Uterus (tissue), 2 donors: ENCODE results near the gene ARSA.
"Not testable (repeated sequence)": the region's sequence is repeated elsewhere in the genome, so short reads cannot be mapped to it uniquely, and the experiment has no call there.

Experiments
- POLR2A ChIP-seq, 2 donors: fragments of 450-650 bp; IDR thresholded peaks; one replicate each; pipeline ENCODE4 v1.6.1; 2016; ENCODE audit warnings: antibody characterized with exemption in 2 of 2, mild to moderate bottlenecking in 1 of 2, moderate library complexity in 1 of 2
- TF ChIP-seq, protein P1 (sequence below), 4 experiments: fragments of 200-600 bp in 2 of 4; fragments of 450-650 bp in 2 of 4; sonication (generic) in 2 of 4; IDR thresholded peaks; one replicate each; pipeline ENCODE4 v1.5.1; 2016 to 2019; ENCODE audit warnings: antibody characterized with exemption in 4 of 4, mild to moderate bottlenecking in 2 of 4, moderate library complexity in 1 of 4

DNA sequence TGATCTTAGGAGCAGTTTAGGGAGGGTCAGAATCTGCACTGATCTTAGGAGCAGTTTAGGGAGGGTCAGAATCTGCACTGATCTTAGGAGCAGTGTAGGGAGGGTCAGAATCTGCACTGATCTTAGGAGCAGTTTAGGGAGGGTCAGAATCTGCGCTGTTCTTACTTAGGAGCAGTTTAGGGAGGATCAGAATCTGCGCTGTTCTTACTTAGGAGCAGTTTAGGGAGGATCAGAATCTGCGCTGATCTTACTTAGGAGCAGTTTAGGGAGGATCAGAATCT is 15.8 kb upstream of the ARSA start:
- TF ChIP-seq, protein P1, sequence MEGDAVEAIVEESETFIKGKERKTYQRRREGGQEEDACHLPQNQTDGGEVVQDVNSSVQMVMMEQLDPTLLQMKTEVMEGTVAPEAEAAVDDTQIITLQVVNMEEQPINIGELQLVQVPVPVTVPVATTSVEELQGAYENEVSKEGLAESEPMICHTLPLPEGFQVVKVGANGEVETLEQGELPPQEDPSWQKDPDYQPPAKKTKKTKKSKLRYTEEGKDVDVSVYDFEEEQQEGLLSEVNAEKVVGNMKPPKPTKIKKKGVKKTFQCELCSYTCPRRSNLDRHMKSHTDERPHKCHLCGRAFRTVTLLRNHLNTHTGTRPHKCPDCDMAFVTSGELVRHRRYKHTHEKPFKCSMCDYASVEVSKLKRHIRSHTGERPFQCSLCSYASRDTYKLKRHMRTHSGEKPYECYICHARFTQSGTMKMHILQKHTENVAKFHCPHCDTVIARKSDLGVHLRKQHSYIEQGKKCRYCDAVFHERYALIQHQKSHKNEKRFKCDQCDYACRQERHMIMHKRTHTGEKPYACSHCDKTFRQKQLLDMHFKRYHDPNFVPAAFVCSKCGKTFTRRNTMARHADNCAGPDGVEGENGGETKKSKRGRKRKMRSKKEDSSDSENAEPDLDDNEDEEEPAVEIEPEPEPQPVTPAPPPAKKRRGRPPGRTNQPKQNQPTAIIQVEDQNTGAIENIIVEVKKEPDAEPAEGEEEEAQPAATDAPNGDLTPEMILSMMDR (IDR thresholded peaks at IDR 0.05), result not testable (repeated sequence)
- not testable (repeated sequence) for TF ChIP-seq POLR2A (IDR thresholded peaks at IDR 0.05)
